HG03039 (cell line): Measurements from ENCODE around the gene EDC4.
"Not testable (repeated sequence)": the region's sequence is repeated elsewhere in the genome, so short reads cannot be mapped to it uniquely, and the experiment has no call there.

Experiments used
- ATAC-seq: cut with Tn5 transposase; IDR thresholded peaks from one replicate; pipeline ENCODE4 v1.9.1; 2021; ENCODE audit warnings: mild to moderate bottlenecking, moderate library complexity; ENCODE audit not compliant: unreplicated experiment

EDC4 gene

DNA sequence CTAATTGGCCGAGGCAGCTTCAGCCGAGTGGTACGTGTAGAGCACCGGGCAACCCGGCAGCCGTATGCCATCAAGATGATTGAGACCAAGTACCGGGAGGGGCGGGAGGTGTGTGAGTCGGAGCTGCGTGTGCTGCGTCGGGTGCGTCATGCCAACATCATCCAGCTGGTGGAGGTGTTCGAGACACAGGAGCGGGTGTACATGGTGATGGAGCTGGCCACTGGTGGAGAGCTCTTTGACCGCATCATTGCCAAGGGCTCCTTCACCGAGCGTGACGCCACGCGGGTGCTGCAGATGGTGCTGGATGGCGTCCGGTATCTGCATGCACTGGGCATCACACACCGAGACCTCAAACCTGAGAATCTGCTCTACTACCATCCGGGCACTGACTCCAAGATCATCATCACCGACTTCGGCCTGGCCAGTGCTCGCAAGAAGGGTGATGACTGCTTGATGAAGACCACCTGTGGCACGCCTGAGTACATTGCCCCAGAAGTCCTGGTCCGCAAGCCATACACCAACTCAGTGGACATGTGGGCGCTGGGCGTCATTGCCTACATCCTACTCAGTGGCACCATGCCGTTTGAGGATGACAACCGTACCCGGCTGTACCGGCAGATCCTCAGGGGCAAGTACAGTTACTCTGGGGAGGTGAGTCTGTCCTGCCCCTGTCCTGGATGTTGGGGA is 36.3 kb downstream of the EDC4 start:
- ATAC-seq = no peak

DNA sequence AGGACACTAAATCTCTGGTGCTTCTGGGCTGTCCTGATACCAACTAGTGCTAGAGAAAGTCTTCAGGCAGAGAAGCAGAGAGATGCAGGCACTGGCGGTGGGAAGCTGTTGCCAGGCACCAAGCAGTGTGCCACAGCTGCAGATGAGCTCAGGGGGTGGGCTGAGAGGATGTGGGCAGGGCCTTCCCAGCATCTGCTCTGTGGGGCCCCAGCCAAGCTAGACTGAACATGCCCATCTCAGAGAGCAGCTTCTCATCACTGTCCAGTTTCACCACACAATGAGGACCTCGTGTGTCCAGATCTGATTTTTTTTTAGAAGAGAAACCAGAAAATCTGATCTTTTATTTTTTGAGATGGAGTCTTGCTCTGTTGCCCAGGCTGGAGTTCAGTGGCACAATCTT is 37.3 kb downstream of the EDC4 start:
- no peak for ATAC-seq

DNA sequence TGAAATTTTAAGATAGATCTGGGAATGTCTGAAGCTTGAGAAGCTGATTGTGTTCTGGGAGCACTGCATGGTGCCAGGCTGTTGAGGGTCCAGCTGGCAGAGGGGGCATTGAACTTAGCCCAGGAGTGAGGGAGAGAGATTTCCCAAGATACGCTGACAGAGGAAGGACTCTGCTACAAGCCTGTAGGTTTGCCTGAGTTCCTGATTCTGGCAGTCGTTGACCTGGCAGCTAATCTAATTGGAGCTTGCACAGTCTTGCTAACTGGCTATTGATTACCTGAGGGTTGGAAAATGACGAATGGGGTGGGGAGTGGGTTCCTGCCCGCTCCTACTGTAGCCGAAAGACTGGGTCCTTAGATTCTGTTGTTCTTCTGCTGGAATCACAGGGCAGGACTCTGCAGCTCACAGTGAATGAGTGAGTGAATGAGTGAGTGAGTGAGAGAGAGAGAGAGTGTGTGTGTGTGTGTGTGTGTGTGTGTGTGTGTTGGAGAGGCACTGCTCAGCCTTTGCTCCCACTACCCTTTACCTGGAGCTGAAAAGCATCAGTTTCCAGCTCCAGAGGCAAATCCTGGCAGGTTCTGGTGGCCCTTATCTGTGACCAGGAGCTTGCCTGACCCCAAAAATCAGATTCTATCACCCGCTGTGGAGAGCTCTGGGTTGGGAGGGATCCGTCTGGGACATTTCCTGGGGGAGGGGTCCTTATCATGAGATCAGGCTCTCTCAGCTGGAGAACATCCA is 42.1 kb downstream of the EDC4 start:
- ATAC-seq = no peak

DNA sequence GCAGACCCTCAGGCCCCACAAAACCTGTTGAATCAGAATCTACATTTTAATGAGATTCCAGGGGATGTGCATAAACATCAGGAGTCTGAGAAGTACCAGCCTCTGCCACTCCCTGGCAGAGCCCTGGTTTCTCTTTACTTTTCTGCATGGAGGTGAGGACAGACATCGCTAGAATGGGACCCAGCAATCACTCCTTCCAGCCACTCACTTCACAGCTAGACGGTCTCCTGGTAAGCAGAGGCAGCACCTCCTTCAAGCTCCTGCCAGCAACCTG is 42.6 kb downstream of the EDC4 start:
- ATAC-seq = not testable (repeated sequence)

DNA sequence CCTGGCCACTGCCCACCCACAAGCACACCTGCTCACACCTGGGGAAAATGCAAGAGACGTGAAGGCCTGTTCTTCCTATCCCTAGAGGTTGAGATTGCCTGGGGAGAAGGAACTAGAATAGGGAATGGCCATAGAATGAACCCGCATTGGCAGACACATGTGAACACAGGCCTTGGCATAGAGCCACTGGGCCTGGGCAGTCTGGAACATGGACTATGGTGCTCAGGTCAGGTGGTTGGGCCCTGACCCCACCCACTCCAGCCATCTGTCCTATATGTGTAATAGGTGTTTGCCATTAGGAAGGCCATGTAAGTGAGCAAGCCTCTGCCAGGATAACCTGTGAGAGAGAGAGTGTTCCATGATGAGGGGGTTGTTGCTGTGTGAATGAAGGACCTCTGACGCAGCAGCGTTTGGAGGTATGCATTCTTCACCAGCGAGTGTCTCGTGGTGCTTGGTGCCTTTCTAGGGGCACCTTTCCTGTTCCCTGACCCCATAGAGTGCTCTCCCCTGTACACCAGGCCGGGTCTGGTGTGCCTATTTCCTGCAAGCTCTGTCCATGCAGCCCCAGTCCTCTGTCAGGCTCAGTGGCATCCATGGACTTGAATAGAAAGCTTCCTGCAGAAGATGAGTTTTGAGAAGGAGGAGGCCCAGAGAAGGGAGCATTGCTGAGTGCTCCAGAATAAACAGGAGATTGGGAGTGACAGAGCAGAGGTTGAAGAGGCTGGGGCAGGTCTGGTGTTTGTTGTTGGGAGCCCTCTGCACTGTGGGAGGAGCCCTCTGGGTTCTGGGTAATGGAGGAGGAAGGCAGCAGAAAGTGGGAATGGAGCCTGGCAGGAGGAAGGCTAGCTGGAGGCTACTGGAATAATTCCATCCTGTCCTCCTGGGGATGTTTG is 43.2 kb downstream of the EDC4 start:
- ATAC-seq = no peak

DNA sequence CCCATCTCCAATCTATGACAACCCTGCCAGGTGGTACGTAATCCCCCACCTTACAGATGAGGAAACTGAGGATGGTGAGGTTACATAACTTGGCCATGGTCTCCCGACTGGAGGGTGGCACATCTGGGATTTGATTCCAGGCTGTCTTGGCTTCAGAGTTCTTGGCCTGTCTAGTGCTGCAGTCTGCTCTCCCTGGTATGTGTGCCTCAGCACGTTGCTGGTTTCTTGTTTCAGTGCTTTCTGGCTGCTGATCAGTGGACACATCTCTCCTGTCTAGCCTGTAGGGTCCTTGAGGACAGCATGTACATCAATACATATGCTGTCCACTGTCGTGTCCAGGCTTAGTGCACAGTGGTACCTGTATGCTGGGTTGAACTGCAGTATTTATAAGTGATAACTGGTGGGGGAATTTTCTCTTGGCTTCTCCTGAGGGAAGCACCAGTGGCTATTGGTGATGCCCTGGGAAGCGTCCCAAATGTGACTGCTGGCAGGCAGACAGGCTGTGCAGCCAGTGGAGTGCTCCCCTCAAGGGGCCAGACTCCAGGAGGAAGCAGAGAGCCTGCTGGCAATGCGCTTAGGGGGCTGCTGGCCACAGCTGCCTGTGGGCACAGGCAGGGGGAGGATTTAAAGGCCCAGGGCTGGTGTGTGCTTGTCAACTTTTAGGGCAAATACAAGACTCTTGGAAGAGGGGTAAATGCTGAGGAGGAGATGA is 44.4 kb downstream of the EDC4 start:
- ATAC-seq = no peak

DNA sequence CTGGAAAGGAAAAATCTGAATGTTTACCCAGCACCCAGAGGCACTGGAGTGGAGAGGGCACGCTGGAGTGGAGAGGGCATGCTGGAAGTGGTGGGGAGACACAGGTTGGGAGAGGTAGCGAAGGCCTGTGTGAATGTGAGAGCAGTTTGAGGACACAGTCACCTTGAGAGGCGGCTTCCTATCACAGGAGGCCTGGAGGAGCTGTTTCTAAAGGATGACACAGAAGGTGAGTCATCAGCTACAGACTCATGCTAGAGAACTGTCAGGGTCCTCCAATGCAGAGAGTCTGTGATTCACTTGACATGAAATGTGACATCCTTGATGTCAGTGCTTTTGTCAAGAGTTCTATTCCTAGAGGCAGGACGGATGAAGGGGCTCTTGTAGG is 45.0 kb downstream of the EDC4 start:
- no peak for ATAC-seq

DNA sequence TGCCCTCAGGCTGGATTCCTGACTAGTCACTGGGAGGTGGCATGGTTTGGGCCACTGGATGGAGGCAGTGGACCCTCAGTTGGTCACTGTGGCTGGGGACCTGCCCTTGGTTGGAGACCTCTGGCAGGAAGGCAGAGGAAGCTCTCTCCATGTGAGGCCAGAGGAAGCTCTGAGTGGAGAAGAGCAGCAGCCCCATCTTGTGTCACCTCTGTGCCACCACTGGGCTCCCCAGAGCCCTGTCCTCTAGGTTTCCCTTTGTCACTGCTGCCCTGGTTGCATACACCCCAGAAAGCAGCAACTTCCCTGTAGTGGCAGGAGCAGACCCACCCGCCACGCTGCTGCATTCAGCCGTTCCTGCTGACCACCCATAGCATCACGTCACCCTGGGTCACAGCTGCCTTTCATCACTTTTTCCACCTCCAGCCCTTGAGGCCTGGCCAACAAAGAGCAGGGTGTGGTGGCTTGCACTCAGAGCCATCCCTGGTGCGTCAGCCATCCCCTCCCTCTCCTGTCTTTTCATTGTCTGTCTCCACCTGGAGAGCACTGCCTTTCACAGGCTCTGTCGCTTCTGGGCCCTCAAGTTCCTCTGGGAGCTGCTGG is 46.9 kb downstream of the EDC4 start:
- ATAC-seq = no peak

DNA sequence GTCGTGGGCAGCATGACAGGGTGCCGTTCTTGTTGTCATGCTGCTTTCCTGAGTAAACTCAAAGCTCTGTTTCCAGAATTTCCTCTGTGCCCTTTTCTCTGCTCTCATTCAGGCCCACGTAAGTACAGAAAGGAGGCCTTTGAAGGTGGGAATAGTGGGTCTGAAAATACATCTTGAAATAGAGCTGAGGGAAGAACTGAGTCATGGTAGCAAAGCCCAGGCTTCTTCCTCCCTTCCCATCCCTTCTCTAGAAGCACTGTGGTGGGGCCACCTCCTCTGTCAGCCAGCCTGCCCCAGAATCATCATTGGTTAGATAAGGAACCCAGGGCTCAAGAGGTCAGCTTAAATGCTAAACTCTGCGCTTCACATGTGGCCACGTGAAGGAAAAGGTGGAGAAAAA is 49.4 kb downstream of the EDC4 start:
- ATAC-seq = no peak

DNA sequence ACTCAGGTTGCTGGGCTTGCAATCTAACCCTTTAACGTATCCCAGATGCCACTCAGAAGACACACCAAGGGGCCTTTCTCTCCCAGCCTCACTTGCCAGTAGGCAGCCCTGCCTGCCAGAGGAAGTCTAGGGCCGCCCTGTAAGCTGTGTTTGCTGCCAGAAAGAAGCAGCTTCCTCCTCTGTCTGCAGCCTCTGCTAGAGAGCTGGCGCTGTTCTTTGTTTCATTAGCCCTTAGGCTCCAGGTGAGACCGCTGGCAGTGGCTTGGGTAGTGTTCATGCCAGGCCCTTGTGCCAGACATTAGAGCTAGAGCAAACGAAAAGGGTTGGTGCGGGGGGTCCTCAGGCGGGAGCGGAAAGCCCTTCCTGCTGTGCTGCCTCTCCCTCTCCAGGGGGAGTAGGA is 49.9 kb downstream of the EDC4 start:
- ATAC-seq = no peak

DNA sequence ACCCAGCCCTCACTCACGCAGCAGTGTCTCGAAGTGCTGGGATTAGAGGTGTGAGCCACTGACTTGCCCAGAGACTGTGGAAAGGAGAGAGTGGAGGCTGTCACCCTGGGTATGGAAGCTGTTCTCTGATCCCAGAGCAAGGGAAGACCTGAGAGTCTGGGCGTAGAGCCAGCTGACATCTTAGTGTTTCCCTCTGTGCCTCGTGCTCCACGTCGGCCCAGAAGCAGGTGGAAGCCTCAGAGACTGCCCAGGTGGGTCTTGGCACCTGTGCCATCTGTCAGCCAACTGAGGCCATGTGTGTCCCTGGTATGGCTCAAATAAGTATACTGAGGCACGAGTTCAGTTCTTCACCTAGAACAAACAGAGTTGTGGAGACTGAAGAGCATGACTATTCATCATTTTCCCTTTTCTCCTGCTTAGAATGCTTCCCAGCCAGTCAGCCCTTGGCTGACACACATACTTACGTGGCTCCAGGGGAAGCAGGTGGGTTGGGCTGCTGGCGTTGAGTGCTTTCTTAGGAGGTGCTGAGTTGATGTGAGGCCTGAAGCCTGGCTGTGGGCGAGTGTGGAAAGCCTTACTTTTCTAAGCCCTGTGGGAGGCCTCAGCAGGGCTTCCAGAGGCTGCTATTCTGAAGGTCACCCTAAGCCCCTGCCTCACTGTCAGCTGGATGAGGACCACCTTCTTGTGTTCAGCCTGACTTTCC is 50.7 kb downstream of the EDC4 start:
- ATAC-seq = no peak

DNA sequence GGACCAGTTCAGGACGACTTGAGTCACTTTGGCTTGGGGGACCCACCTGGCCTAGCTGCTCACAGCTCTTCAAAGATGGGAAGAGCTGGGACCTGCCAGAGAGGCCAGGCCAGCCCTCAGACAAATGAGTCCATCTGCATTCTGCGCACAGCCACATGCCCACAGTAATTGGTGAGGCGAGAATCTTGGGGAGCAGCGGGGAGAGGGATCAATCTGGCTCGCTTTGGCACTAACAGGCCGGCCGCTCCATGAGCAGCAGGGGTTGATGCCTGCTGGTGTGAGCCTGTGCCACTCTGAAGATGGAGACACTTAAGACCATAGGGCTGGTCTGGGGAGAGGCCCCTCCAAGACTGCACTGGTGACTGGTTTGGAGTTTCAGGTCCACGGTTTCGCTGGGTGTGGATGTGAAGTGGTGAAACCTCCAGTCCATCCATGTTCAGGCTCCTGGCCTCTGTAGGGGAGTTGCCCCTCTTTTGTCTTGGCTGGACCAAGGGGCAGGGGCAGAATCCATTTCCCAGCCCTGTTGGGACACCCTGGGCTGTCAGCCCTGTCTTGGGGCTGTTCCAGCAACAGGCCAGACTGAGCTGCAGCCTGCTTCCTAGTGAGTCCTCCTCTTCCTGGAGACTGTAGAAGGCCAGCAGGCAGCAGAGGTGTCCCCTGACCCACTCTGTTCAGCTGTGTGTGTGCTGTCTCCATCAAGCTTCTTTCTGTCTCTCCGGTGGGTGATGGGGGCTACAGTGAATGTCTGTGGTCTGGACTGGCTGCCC is 51.5 kb downstream of the EDC4 start:
- ATAC-seq = no peak

DNA sequence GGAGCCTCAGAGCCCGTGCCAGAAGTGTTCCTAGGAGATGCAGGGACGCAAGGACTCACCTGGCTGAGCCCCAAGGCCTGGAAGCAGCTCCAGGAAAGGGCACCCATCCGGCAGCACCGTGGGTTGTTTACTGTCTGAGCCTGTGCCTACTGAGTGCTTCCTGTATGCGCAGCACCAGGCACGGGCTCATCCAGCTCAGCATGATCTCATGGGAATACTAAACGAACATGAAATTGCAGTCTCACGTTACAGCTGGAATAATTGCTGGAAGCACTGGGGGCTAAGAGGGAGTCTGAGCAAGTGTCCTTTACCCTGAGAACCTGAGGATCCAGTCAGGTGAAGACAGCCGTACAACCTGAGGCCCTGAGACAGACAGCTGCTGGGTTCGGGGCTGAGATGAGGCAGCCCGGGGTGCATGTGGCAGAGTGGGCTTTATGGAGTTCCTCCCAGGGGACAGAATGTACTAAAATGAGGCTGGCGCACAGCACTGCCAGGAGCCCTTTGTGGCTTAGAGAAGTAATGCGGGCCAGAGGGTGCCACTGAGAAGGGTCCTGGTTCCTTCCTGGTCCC is 53.4 kb downstream of the EDC4 start:
- ATAC-seq = no peak

DNA sequence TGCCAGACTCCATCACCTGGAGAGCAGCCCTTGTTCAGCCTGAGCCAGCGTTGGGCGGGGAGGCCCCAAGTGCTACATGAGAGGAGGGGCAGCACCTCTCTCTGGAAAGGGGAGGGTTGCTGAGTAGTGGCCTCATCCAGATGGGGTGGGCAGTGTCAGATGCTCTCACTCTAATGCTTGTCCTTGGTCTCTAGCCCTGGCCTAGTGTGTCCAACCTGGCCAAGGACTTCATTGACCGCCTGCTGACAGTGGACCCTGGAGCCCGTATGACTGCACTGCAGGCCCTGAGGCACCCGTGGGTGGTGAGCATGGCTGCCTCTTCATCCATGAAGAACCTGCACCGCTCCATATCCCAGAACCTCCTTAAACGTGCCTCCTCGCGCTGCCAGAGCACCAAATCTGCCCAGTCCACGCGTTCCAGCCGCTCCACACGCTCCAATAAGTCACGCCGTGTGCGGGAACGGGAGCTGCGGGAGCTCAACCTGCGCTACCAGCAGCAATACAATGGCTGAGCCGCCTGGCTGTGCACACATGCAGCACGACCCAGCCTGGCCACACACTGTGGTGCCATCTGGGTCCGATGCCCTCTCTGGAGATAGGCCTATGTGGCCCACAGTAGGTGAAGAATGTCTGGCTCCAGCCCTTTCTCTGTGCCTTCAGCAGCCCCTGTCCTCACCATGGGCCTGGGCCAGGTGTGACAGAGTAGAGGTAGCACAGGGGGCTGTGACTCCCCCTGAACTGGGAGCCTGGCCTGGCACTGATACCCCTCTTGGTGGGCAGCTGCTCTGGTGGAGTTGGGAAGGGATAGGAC is 54.5 kb downstream of the EDC4 start:
- ATAC-seq = no peak

DNA sequence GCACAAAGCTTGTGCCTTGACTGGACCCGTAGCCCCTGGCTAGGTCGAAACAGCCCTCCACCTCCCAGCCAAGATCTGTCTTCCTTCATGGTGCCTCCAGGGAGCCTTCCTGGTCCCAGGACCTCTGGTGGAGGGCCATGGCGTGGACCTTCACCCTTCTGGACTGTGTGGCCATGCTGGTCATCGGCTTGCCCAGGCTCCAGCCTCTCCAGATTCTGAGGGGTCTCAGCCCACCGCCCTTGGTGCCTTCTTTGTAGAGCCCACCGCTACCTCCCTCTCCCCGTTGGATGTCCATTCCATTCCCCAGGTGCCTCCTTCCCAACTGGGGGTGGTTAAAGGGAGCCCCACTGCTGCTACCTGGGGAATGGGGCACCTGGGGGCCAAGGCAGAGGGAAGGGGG is 55.3 kb downstream of the EDC4 start:
- ATAC-seq = no peak

DNA sequence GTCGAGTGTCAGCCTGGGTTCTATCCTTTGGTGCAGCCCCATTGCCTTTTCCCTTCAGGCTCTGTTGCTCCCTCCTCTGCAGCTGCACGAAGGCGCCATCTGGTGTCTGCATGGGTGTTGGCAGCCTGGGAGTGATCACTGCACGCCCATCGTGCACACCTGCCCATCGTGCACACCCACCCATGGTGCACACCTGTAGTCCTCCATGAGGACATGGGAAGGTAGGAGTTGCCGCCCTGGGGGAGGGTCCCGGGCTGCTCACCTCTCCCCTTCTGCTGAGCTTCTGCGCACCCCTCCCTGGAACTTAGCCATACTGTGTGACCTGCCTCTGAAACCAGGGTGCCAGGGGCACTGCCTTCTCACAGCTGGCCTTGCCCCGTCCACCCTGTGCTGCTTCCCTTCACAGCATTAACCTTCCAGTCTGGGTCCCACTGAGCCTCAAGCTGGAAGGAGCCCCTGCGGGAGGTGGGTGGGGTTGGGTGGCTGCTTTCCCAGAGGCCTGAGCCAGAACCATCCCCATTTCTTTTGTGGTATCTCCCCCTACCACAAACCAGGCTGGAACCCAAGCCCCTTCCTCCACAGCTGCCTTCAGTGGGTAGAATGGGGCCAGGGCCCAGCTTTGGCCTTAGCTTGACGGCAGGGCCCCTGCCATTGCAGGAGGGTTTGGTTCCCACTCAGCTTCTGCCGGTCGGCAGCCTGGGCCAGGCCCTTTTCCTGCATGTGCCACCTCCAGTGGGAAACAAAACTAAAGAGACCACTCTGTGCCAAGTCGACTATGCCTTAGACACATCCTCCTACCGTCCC is 55.9 kb downstream of the EDC4 start:
- ATAC-seq = no peak

DNA sequence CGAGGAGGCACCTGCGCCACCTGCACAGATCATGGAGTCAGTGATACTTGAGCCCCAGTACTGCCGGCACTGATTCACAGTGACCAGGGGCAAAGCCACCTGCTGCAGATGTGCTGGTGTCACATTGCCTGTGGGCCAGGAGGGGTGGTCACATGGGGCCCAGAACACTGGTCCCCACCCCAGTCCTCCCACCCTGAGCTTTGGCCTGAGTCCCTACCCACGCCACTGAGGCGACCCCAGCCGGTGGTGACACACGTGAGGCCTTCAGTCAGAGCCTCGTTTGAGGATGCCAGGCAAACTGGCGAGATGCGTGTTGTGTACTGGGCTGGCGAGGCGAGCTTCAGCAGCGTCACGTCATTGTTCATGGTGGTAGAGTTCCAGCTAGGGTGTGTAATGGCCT is 57.3 kb downstream of the EDC4 start:
- no peak for ATAC-seq
